Kidney glomerular epithelial cell (primary cell): ENCODE measurements around the gene BSG.
"Not testable (repeated sequence)": the region's sequence is repeated elsewhere in the genome, so short reads cannot be mapped to it uniquely, and the experiment has no call there.

Source experiments
- DNase-seq: peaks from one replicate; lab custom pipeline; 2025; lab: John Stamatoyannopoulos, UW

BSG gene

DNA sequence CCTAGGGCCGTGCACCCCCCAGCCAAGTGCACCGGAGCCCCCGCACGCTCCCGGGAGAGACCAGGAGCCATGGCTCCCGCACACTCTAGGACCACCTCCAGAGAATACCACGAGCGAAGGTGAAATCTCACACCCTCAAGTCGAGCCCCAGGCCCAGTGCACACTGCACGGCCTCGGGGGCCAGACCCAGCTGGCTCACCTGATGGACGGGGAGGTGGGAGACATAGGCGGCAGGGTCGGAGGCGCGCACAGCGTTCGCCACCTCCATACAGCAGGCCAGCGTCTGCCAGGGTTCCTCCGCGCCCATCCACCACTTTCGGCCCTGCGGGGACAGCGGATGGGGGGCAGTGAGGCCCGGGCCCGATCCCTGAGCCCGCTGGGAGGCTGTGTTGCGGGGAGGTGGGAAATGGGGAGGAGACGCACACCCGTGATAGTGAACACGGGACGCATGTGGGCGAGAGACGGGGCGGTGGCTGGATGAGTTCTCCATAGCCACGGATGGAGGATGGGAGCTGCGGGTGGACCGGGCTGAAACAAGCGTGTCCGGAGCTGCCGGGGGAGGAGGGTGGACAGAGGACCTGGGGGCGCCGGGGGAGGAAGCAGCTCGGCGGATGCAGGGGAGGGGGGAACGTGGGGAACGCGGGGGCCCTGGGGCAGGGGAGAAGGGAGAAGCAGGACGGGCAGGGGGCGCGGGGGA, 47.9 kb downstream of the BSG start:
- DNase-seq = no peak

DNA sequence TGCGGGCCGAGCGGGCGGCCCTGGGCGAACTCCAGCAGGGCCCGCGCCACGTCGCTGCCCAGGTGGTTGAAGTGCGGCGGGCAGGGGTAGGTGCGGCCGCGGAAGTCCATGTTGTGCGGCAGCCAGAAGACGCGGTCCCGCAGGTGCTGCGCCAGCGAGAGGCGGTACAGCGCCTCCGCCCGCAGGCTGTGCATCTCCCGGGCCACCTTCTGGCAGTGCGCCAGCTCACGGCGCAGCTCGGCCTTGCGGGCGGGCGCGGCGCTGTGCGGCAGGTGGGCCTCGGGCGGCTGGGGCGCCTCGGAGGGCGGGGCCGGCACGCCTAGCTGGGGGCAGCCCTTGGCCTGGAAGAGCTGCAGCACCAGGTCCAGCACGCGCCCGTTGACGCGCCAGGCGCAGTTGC, 48.8 kb downstream of the BSG start:
- not testable (repeated sequence) for DNase-seq

DNA sequence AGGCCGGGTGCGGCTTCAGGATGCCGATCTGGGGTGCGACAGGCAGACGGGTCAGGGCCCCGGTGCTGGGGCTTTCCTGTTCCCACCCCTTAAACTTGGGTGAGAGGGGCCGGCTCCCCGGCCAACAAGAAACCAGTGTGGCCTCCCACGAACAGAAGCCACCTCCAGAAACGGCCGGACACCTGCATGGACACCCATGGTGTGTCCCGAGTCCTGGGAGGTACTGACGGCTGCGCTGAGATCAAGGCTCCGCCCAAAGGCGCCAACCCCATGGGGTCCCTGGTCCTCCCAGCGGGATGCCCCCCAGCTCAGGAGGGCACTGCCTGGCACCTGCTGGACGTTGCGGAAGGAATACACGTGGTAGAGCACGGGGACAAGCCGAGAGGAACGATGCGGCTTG, 49.4 kb downstream of the BSG start:
- no peak for DNase-seq

DNA sequence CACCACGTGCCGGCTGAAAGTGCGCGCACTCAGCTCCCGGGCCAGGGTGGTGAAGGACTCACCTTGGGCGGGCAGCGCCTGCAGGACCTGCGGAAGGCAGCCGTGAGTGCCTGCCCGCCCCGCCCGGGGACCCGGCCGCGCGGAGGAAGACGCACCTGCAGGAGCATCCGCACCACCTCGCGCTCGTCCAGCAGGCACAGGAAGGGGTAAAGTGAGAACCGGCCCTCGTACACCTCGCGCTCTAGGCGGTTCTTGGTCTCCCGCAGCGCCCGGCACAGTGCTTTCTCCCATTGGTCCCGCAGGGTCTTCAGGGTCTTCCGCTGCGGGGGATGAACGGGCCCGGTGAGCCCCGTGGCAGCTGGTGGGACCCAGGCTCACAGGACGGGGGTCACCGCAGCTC, 50.3 kb downstream of the BSG start:
- DNase-seq = no peak

DNA sequence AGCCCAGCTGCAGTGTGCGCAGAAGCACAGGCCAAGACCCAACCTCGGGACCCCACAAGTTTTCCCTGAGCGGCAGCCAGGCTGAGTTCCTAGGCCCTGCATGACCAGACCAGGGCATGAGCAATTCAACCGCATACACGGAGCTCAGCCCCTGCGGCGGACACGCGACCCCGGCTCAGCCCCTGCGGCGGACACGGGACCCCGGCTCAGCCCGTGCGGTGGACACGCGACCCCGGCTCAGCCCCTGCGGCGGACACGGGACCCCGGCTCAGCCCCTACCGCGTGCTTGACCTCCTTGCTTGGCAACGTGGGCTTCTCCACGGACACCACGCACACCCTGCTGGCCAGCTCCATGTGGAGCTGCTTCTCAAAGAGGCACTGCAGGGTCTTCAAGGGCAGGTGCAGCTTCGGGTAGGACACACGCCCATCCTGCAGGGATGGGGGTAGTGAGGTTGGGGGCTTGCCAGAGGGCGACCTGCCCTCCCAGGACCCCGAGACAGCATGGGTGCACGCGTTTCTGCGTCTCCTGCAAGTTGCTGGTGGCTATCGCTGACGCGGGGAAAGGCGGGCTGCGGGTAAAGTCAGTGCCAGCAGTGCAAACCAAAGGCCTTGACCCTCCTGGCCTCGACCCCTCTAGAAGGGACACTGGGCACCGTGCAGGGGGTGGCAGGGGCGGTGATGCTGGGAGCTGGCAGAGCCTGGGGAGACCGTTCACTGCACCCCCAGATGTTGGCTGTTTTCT, 51.0 kb downstream of the BSG start:
- no peak for DNase-seq

DNA sequence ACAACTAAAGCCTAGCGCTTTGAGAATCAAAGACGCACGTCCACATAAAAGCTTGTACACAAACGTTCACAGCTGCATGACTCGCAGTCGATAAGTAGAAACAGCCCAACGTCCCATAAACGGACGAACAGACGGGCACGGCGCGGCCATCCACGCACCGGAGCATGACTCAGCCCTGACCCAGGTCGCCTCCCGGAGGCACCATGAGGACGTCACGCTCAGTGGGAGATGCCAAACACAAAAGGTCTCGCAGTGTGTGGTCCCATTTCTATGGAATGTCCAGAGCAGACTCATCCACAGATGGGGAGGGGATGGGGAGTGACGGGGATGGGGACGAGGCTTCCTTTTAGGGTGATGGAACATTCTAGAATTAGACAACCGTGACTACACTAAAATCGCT, 51.6 kb downstream of the BSG start:
- DNase-seq = peak; percentile 6

DNA sequence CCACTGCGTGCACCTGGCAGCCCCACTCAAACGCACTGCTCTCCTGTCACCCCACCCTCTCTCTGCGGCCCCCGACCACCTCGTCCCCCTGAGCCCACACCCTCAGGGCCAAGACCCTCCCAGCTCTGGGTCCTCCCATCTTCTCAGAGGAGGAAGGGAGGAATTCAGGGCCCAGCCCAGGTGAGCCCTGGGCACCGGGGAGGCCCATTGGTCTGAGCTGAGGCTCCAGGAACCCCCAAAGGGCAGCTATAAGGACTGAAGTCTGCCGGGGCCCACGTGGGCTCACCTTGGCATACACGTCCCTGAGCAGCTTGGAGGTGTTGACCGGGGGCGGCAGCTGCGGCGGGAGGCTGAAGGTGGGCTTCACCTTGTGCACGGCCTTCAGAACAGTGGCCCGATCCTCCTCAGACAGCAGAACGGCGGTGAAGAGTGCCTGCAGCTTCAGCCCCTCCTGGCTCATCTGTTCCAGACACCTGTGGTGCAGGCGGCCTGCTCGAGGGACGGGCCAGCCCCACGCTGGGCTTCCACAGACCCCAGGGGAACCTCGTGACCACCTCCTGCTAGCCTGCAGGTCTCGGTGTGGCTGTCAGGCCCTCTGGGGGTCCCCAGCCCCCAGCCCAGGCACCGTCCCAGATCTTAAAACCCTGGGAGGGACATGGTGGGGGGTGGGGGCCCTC, 52.2 kb downstream of the BSG start:
- no peak for DNase-seq

DNA sequence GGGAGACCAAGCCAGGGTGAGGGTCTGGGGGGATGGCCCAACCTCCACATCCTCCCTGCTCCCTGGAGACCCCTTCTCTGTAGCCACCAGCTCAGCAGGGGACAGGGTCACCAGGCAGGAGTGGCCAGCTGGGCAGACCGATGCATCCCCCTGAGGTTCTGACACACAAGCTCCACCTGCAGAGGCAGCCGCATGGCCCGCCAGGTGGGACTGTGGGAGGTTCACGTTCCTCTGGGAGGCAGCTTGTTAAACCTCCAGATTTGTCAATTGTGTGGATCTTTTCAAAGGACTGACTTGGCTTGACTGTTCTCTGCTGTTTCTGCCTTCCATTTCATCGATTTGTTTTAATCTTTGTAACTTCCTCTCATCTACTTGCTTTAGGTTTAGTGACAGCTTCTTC, 52.9 kb downstream of the BSG start:
- DNase-seq = no peak

DNA sequence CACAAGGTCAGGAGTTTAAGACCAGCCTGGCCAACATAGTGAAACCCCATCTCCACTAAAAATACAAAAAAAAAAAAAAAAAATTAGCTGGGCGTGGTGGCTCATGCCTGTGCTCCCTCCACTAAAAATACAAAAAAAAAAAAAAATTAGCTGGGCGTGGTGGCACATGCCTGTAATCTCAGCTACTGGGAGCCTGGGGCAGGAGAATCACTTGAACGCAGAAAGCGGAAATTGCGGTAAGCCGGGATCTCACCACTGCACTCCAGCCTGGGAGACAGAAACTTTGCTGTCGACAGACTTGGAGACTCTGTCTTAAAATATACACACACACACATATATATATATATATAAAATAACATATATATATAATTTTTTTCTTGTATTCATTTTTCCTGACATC, 54.2 kb downstream of the BSG start:
- DNase-seq = not testable (repeated sequence)

DNA sequence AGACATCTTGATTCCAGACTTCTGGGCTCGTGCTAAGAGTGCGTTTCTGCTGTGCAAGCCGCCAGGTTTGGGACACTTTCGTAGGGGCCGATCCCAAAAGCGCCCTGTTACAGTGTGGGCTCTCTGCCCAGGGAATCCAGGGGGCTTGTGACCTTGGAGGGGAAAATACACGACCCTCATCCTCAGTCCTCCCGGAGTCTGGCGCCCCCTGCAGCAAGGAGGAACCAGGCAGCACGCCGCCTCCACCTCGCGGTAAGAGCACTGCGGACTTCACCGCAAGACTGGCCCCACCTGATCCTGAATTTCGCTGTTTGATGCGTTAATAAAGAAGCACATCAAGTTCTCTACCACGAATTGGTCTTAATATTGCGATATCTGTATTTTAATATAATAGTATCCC, 55.8 kb downstream of the BSG start:
- no peak for DNase-seq

DNA sequence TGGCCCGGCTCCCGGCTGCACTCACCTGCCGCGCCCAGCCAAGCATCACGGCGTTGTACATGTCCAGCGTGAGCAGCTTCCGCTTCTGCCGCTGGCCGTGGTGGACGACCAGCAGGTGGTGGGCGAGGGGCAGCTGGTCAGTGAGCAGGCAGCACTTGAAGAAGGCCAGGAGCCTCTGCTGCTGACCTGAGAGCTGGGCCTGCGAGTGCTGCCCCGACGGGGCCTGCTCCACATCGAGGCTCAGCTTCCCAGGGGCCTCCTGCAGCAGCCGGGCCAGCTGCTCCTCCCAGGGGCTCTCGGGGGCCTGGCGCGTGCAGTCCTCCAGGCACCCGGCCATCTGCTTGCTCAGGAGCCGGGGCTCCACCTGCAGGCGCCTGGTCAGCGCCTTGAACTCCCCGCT, 57.1 kb downstream of the BSG start:
- DNase-seq = not testable (repeated sequence)

DNA sequence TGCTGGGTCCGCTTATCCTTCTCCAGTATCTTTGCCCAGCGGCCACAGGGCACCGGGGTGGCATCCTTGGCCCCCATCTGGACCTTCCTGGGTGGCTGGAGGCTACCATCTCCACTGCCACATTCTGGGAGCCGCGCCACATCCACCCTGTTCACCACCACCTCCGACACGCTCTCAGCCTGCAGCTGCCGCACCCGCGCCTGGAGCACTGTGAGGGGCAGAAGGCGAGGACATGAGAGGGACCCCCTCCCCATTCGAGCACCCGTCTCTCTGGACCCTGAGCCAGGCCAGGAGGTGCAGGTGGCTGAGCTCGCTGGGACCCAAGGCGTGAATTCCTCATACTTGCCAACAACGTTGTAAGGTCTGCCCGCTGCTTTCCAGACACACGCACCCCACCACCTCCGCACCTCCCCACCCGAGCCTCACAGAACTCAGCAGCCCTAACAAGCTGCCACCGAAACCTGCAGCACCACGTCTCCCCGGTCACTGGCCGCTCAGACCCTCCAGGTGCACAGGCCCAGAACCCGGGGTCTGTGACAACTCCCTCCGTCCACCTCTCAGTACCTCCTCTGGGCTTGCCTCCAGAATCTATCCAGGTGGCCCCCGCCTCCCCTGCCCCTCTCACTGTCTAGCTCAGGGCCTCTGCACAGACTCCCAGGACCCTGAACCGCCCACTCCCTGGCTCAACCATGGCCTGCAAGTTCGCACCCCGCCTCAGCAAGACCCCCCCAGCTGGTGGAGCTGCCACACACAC, 57.7 kb downstream of the BSG start:
- no peak for DNase-seq

DNA sequence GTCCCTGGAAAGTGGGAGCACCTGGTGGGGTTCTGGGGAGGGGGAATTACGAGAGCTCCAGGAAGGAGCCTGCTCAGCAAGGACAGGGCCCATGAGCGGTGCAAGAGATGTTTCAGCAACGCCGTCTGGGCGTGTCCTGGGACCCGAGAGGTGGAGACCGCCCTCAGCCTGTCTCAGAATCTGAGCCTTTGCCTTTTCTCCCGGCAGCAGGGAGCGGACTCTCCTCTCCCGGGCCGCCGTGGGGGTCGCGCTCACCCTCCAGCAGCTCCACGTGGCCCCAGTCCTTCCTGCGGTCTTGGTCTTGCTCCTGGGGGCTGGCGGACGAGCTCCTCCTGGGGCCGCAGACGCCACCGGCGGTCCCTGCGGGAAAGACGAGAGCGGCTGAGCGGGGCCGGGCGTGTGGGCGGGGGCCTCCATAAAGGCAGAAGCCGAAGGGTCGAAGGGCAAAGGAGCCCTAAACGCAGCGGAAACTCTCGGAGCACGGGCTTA, 60.2 kb downstream of the BSG start:
- peak; percentile 18 for DNase-seq
